Uterus (tissue), 4 donors: ENCODE results near the gene NLRP6. TPM values are rescaled to one million over a fixed set of nuclear protein-coding genes. Genes with fewer than 3 reads are reported as not detected.
"Not testable (repeated sequence)": the region's sequence is repeated elsewhere in the genome, so short reads cannot be mapped to it uniquely, and the experiment has no call there.

Experiments
- DNase-seq, 2 donors: peaks; one replicate each; pipeline ENCODE4 v3.0.0-alpha.2; 2019 to 2020
- H3K27ac ChIP-seq, 2 donors: fragments of 200-600 bp; sonication (generic); 1 replicate in 1 of 2; 2 replicates in 1 of 2; pipeline ENCODE4 v1.5.1; 2016 to 2018
- H3K27me3 ChIP-seq, 2 donors: fragments of 200-600 bp; sonication (generic); one replicate each; pipeline ENCODE4 v1.5.1; 2018 to 2019; ENCODE audit warnings: control low read depth in 1 of 2
- H3K36me3 ChIP-seq, 2 donors: fragments of 200-600 bp; sonication (generic); one replicate each; pipeline ENCODE4 v1.5.1; 2019; ENCODE audit warnings: control low read depth in 1 of 2
- H3K4me1 ChIP-seq, 2 donors: fragments of 200-600 bp; sonication (generic); one replicate each; pipeline ENCODE4 v1.5.1; 2018 to 2019; ENCODE audit warnings: control low read depth in 1 of 2
- H3K4me3 ChIP-seq, 2 donors: fragments of 200-600 bp; sonication (generic); 1 replicate in 1 of 2; 2 replicates in 1 of 2; pipeline ENCODE4 v1.5.1; 2018 to 2019; ENCODE audit warnings: mild to moderate bottlenecking in 1 of 2
- H3K9me3 ChIP-seq, 2 donors: fragments of 200-600 bp; sonication (generic); one replicate each; pipeline ENCODE4 v1.5.1; 2019; ENCODE audit warnings: control low read depth in 1 of 2
- POLR2A ChIP-seq, 2 donors: fragments of 450-650 bp; IDR thresholded peaks; one replicate each; pipeline ENCODE4 v1.6.1; 2016; ENCODE audit warnings: antibody characterized with exemption in 2 of 2, mild to moderate bottlenecking in 1 of 2, moderate library complexity in 1 of 2
- intact Hi-C: fragments of 100-400 bp; cut with DNase I; formaldehyde crosslinking; loops from one replicate; pipeline ENCODE4 v1.15.1; 2023; ENCODE audit warnings: low total_unique reads
- total RNA-seq, 4 donors: library from RNA; depleted of rRNA in 3 of 4; stranded (reverse); fragments of >200 nt in 3 of 4; gene quantifications; one replicate each; pipeline versions ENCODE4 v1.1.0 to v1.2.4, GENCODE V29; 2014 to 2023
- TF ChIP-seq, protein P1 (sequence below), 4 experiments: fragments of 200-600 bp in 2 of 4; fragments of 450-650 bp in 2 of 4; sonication (generic) in 2 of 4; IDR thresholded peaks; one replicate each; pipeline ENCODE4 v1.5.1; 2016 to 2019; ENCODE audit warnings: antibody characterized with exemption in 4 of 4, mild to moderate bottlenecking in 2 of 4, moderate library complexity in 1 of 4
- donor health status: DM: yes; HTN: yes; CAD: no.

NLRP6 gene
- total RNA-seq, 4 donors from 2014 or later: 0.30 to 0.51 TPM; not detected in 2

DNA sequence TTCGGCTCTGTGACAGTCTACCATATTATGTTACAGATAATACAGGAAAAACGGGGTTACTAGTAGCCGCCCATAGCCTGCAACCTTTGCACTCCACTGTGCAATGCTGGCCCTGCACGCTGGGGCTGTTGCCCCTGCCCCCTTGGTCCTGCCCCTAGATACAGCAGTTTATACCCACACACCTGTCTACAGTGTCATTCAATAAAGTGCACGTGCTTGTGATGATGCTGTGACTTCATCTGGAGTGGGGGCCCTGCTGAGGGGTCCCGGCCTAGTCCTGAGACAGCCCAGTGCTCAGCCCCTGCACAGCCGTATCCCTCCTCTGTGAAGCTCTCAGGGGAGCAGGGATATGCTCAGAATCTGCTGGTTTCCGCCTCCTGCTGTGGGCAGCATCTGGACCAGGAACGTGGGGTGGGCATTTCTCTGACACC, 36.9 kb downstream of the NLRP6 start:
- no peak for DNase-seq
- Histone ChIP-seq H3K4me1 (peaks cover 6 to 8% of the 10 kb centered on the region in 2 donors), H3K27ac (peak overlapping the region; percentile 91 to 99), H3K27me3 (no peaks in the 10 kb centered on the region), H3K36me3 (no peaks in the 10 kb centered on the region), H3K9me3 (no peaks in the 10 kb centered on the region), H3K4me3 (peak overlapping the region; percentile 45 to 61)
- intact Hi-C loops: no loop called here
- no peak for TF ChIP-seq POLR2A (IDR thresholded peaks at IDR 0.05)
- TF ChIP-seq, protein P1, sequence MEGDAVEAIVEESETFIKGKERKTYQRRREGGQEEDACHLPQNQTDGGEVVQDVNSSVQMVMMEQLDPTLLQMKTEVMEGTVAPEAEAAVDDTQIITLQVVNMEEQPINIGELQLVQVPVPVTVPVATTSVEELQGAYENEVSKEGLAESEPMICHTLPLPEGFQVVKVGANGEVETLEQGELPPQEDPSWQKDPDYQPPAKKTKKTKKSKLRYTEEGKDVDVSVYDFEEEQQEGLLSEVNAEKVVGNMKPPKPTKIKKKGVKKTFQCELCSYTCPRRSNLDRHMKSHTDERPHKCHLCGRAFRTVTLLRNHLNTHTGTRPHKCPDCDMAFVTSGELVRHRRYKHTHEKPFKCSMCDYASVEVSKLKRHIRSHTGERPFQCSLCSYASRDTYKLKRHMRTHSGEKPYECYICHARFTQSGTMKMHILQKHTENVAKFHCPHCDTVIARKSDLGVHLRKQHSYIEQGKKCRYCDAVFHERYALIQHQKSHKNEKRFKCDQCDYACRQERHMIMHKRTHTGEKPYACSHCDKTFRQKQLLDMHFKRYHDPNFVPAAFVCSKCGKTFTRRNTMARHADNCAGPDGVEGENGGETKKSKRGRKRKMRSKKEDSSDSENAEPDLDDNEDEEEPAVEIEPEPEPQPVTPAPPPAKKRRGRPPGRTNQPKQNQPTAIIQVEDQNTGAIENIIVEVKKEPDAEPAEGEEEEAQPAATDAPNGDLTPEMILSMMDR (IDR thresholded peaks at IDR 0.05): no peak

DNA sequence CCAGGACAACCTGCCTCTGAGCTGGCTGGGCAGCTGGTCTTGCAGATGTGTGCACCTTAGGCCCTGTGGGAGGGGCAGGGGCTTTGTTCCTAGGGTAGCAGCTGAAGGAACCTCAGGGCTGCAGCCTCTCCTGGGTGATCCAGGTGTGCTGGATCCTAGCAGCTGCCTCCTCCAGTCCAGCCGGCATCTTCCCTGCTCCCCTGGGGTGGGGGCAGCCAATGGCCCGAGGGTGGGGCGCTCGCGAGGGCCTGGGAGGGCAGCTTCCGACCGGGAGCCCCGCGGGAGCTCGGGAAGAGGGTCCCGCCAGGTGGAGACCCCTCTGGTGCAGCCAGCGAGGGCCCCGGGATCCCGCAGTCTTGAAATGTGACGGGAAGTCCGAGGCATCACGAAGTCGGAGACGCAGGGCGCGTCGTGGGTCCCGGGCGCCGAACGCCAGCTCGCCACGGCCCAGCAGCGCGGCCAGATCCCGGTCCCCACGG, 37.3 kb downstream of the NLRP6 start:
- Histone ChIP-seq H3K4me1 (peaks cover 6 to 8% of the 10 kb centered on the region in 2 donors), H3K4me3 (peak overlapping the region; percentile 45 to 61), H3K27ac (peak overlapping the region; percentile 91 to 99), H3K9me3 (no peaks in the 10 kb centered on the region), H3K27me3 (no peaks in the 10 kb centered on the region), H3K36me3 (no peaks in the 10 kb centered on the region)
- DNase-seq: no peak
- TF ChIP-seq POLR2A (IDR thresholded peaks at IDR 0.05): no peak
- TF ChIP-seq, protein P1 (IDR thresholded peaks at IDR 0.05): no peak
- intact Hi-C loops: no loop called here

DNA sequence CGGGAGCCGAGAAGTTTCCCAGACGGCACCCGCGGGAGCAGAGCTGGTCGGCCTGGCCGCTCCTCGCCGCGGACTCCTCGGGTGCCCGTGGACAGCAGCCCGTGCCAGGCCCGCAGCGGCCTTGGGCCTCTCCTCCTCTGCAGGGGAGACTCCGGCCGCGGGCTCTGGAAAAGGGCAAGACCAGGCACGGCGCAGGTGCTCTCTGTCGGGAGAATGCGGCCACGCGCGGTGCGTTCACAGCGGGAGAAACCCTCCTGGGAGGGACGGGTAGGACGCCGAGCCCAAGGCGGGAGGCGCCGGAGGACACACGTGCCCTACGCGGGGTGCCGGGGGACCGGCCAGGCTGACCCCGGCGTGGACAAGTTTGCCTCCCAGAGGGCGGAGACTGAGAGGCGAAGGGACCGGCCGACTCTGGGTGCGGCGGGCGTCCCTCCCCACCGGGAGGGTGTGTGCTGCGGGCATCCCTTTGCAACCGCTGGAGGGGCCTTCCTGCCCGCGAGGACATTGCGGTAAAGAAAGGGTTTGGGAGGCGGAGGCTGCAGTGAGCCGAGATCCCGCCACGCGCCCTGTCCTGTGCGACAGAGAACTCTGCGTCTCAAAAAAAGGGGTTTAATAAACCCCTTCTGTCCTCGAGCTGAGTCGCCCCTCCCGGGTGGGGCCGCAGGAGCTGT, 38.0 kb downstream of the NLRP6 start:
- DNase-seq: peak in 1 of 2 donors; percentile 37
- peaks cover 6 to 8% of the 10 kb centered on the region in 2 donors for H3K4me1 ChIP-seq
- intact Hi-C loops: no loop called here

DNA sequence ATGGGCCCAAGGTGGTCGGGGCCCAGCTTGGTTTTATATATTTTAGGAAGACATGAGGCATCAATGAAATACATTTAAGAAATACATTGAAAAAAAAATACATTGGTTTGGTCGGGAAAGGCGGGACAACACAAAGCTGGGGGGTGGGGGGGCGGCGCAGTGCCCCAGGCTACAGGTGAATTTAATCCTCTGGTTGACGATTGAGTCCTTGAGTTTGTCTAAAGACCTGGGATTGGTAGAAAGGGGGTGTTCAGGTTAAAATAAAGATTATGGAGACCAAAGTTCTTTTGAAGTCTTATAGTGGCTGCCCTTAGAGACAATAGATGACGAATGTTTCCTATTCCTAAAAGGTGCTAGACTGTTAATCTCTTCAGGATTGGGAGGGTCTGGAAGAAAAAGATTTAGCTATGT, 38.7 kb downstream of the NLRP6 start:
- Histone ChIP-seq H3K4me3 (no peak overlapping the region), H3K9me3 (no peaks in the 10 kb centered on the region), H3K27me3 (no peaks in the 10 kb centered on the region), H3K27ac (peak overlapping the region; percentile 91 to 99), H3K4me1 (peaks cover 6 to 8% of the 10 kb centered on the region in 2 donors), H3K36me3 (no peaks in the 10 kb centered on the region)
- no peak for DNase-seq
- intact Hi-C loops: no loop called here
- TF ChIP-seq, protein P1 (IDR thresholded peaks at IDR 0.05): no peak
- no peak for TF ChIP-seq POLR2A (IDR thresholded peaks at IDR 0.05)

More for the DNA sequence above, 38.0 kb downstream of the NLRP6 start:
- peak overlapping the region; percentile 91 to 99 for H3K27ac ChIP-seq
- peak overlapping the region; percentile 45 to 61 for H3K4me3 ChIP-seq
- H3K27me3 ChIP-seq: no peaks in the 10 kb centered on the region
- no peak for TF ChIP-seq POLR2A (IDR thresholded peaks at IDR 0.05)
- TF ChIP-seq, protein P1 (IDR thresholded peaks at IDR 0.05): no peak
- no peaks in the 10 kb centered on the region for H3K36me3 ChIP-seq
- no peaks in the 10 kb centered on the region for H3K9me3 ChIP-seq

DNA sequence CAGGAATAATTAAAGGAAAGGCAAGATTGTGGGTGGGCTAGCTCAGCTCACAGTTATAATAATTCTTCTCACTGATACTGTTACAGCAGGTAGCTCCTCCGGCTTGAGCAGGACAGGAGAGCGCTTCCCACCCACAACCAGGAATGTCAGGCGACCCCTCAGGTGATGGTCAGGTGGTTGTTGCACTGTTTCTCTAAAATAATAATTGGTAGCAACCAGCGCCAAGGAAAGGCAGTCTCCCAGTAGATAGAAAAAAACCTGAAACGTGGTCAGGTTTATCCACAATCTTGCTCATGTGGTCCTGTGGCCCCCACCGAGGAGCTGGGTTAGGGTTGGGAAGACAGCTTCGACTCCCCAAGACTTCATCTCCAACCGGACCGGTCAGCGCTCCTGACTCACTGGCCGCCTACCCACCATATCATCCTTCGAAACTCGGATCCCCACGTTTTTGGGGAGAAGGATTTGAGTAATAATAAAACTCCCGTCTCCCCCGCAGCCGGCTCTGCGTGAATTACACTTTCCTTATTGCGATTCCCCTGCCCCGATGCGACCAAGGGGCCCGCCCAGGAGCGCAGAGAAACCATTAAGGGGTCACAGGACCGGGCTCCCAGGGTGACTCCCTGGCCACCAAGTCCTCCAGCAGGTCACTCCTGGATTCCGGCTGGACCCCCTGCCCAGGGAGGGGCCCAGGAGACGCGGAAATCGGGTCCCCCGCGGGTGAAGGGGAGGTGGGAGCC, 39.6 kb downstream of the NLRP6 start:
- H3K4me1 ChIP-seq, H3K4me3 ChIP-seq, H3K27me3 ChIP-seq, intact Hi-C loops, H3K9me3 ChIP-seq, H3K36me3 ChIP-seq: not testable (repeated sequence)
- peak overlapping the region; percentile 91 to 99 for H3K27ac ChIP-seq
- DNase-seq: peak; percentile 18 to 23

DNA sequence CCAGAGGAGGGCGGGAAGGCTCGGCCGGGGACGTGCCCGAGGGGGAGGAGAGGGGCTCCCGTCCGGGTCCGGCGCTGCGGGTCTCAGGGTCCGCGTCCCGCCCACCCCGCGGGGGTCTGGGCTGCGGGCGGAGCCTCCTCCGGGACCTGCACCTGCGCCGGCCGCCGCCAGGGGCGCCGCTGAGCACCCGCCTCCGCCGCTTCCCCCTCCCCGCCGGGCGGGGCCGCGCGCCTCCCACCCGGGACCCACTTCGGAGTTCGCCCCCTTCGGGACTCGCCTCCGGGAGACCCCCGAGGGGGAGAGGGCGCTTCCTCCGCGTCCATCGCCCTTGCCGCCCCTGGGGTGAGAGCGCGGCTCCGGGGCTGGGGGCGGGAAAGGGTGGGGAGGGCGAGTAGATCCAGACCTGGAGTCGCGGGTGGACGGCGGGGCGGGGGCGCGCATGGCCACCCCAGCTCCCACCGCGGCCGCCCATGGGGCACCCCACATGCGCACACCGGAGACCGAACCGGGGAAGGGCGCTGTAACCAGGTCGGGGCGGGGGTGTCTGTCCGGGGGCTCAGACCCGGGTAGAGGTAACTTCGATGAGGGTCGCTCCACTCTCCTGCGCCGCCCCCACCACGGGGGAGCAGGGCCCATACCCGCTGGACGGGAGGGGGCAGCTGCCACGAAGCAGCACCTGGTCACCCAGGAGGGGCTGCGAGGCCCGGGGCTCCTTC, 40.4 kb downstream of the NLRP6 start:
- intact Hi-C loops, H3K4me1 ChIP-seq, H3K9me3 ChIP-seq, H3K36me3 ChIP-seq, H3K27me3 ChIP-seq: not testable (repeated sequence)
- H3K27ac ChIP-seq: peak overlapping the region; percentile 97 to 99
- peak; percentile 41 for DNase-seq
- H3K4me3 ChIP-seq: peak overlapping the region; percentile 69 to 73
